GM18511 (cell line): ENCODE results near the gene ZDHHC21.
"Not testable (repeated sequence)": the region's sequence is repeated elsewhere in the genome, so short reads cannot be mapped to it uniquely, and the experiment has no call there.

ENCODE experiments used
- ATAC-seq: cut with Tn5 transposase; IDR thresholded peaks from one replicate; pipeline ENCODE4 v1.9.1; 2021; ENCODE audit warnings: mild to moderate bottlenecking, moderate library complexity; ENCODE audit not compliant: unreplicated experiment

Gene ZDHHC21

GRCh38 chr9:14686168-14686567 lies 7.1 kb downstream of the ZDHHC21 start:
- ATAC-seq, result no peak

DNA sequence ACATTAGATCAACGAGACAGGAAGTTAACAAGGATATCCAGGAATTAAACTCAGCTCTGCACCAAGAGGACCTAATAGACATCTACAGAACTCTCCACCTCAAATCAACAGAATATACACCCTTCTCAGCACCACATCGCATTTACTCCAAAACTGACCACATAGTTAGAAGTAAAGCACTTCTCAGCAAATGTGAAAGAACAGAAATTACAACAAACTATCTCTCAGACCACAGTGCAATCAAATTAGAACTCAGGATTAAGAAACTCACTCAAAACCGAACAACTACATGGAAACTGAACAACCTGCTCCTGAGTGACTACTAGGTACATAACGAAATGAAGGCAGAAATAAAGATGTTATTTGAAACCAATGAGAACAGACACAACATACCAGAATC lies 10.6 kb downstream of the ZDHHC21 start:
- ATAC-seq, result not testable (repeated sequence)

- ATAC-seq, result no peak
These were observed 14.5 kb downstream of the ZDHHC21 start for GRCh38 chr9:14678776-14679175.

GRCh38 chr9:14677872-14678271 lies 15.4 kb downstream of the ZDHHC21 start:
- ATAC-seq, result no peak

DNA sequence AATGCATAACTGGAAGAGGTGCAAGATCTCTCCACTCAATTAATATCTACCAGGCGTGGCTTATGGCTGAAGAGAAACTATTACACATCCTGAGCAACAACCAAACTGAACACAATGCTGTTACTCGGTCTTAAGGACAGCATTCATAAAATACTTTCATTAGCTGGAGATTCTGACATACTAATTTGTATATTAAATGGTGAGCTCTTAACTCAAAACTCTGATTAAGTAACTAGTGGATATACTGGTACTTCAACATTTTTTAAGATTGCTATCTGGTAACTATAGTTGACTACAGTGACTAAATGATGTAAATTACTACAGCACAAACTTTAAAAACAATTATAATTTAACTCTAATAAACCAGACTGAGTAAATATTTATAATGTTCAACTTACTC lies 15.8 kb downstream of the ZDHHC21 start:
- no peak for ATAC-seq

- no peak for ATAC-seq
These were observed 18.6 kb downstream of the ZDHHC21 start for GRCh38 chr9:14674630-14675029.

- no peak for ATAC-seq
These were observed 21.9 kb downstream of the ZDHHC21 start for GRCh38 chr9:14671377-14671776.

GRCh38 chr9:14670718-14671117 lies 22.5 kb downstream of the ZDHHC21 start:
- no peak for ATAC-seq

DNA sequence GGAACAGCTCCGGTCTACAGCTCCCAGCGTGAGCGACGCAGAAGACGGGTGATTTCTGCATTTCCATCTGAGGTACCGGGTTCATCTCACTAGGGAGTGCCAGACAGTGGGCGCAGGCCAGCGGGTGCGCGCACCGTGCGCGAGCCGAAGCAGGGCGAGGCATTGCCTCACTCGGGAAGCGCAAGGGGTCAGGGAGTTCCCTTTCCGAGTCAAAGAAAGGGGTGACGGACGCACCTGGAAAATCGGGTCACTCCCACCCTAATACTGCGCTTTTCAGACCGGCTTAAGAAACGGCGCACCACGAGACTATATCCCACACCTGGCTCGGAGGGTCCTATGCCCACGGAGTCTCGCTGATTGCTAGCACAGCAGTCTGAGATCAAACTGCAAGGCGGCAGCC lies 29.2 kb downstream of the ZDHHC21 start:
- not testable (repeated sequence) for ATAC-seq

DNA sequence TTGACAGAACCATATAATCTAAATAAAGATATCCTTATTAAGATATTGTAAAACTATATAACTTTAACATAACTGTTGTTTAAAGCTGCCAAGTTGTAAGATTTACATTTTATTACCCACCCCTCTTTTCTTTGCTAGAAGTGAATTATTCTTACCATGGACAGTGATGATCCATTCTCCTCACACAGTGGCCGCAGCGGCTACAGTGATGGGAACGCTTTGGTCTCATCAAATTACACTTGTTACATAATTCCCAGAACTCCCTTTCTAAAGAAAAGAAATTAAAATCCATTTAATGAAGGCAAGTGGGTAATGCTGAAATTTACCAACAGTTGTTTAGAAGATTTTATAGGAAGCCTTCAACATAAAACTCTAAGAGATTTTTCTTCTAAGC lies 31.2 kb downstream of the ZDHHC21 start:
- ATAC-seq, result no peak

DNA sequence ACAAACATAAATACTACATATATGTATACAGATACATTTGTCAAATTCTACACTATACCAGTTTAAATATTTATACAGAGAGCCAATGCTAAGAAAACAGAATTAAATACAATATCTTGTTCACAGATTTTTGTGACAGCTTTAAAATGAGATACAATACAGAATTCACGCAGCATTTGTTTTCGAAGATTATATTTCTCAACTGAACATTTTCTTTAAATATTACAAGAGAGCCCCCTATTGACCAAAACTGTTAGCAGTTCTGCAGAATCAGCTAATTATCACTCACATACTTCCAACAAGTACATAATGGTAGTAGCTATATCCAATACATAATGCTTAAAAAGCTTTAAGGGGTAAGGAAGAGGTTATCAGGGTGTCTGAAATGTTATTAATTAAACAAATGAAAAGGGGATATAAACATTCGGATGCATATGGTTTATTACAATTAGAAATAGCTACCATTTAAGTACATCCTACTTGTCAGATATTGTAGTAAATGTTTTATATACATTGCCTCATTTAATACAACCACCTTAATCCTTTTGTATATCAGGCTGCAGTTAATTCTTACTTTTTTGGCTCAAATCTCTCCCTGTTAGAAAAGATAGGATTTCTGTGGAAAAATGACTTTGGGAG lies 31.7 kb downstream of the ZDHHC21 start:
- no peak for ATAC-seq

GRCh38 chr9:14660721-14661120 lies 32.5 kb downstream of the ZDHHC21 start:
- no peak for ATAC-seq

DNA sequence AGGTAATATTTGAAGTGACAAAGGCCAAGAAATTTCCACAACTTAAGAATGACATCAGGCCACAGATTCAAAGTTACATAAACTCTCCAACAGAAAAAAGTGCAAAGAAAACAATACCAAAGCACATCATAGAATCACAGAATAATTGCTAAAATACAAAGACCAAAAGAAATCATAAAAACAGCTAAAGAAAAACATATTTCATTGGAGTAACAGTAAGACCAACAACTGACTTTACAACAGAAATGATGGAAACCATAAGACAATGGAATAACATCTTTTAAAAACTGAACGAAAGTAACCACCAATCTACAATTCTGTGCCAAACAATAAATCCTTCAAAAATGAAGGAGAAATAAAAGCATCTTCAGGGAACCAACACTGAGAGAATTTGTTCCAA lies 38.3 kb downstream of the ZDHHC21 start:
- ATAC-seq, result no peak

DNA sequence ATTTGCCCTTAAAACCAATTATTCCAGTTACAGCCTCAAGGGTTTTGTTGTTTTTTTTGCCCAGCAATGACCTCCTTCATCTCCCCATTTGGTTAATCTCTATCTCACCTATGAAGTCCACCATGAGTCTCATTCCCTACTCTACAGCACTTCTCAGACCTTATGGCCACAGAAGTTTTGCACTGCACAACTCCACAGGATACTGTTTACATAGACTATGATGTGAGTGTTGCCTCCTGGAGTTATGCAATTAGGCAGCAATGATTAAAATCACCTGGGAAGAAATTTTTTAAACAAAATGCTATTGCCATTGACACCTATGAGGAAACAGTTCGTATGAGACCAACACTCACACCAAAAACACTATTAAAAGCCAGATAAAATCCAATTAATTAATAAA lies 39.7 kb downstream of the ZDHHC21 start:
- ATAC-seq, result no peak

- no peak for ATAC-seq
These were observed 40.4 kb downstream of the ZDHHC21 start for GRCh38 chr9:14652729-14653377.

DNA sequence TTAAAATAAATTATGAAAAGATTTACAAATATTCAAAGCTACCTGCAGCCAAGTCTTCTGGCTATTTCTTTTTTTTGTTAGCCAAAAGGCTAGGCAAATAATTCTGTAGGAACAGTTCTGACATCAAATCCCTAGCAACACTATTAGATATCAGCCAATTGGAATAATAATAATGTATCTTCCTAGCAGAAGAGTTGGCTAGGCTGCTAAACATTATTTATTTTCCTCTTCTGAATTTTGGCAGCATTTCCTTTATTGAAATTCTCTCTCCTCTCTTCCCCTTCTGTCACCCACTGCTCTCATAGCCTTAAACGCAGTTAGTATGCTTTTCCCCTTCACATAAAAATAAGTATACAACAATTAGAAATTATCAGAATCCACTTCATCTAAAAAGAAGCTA lies 42.6 kb downstream of the ZDHHC21 start:
- ATAC-seq, result no peak

DNA sequence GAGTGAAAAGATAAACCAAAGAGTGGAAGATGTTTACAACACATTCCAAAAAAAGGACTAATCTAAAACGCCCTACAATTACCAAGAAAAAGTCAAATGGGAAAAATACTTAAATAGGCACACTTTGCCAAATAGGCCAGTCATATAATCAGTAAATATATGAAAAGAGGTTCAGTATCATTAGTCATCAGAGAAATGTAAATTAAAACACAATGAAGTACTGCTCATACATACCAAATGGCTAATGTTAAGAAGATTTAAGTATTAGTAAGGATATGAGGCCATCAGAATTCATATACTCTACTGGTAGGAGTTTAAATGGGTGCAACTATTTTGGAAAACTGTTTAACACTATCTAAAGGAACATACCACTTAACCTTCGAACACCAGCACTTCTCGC lies 47.6 kb downstream of the ZDHHC21 start:
- no peak for ATAC-seq

DNA sequence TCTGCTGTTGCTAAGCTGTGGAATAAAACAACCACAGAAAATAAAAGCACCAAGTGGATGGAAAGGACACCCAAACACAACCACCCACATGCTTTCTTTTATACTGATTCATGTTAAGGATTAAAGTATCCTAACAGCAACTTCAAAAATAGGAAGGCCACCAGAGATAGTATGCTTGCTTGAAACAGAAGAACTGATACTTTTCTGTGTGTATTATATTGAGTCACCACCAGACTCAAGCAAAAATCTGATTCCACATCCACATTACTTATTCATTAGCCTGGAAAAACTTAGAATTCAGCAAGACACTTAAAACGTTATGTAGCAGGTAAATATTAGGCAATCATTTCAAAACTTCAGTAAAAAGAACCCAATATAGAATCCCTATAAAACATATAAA lies 52.3 kb downstream of the ZDHHC21 start:
- no peak for ATAC-seq

- no peak for ATAC-seq
These were observed 52.9 kb downstream of the ZDHHC21 start for GRCh38 chr9:14640294-14640693.

DNA sequence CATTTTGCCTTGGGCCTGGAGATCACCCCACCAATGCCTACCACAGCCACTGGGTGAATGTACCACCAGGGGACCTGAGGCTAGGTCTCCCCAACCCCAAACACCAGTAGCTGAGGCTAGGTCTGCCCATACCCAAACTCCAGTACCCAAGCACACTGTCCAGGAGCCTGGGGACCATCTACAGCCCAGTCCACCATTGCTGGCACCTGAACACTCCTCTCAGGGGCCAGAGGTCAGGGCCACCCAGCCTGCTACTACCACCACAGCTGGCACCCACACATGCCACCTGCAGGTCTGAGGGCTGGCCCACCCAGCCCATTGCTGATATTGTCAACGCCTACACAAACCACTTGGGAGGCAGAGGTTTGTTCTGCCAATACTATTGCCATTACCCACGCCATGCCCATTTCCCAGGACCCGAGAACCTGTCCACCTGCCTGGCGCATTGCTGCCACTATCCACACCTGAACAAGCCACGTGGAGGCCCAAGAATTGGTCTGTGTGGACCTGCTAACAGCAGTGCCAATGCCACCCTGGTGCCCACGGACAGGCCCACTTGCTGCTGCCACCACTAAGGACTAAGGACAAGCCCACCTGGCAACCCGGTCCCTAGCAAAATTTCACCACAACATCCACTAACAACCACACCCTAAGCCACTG lies 59.2 kb downstream of the ZDHHC21 start:
- no peak for ATAC-seq

DNA sequence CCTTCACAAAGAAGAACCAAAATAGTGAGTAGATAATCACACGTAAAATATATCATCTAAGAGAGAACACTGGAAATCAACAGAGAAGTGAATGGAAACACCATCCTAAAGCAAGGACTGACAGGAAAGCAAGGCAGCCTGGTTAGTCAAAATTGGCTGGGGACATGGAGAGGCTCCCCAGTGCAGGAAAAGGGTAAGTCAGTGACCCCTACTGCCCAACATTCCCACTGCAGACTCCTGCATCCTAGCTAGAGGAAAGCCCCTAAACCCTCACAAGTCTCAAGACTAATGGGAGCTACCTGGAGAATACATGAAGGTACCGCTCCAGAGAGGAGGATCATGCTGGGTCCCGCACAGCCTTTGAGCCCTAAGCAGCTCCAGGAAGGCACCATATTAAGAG lies 60.1 kb downstream of the ZDHHC21 start:
- no peak for ATAC-seq

DNA sequence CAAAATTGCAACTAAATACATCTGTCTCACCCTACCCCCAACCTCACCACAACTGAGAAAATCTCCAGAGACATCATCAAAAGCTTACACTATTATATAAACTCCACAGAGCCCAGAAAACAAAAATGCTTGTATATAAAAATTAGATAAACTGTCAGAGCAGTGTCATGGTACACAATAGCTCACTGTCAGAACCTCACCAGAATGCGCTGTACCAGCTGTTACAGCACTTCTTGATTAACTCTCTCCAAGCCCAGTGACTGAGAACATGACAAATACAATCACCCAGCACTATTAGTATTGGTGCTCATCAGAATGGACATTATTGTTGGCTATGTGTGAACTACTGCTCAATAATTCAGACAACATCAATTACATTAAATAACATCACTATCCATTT lies 65.7 kb downstream of the ZDHHC21 start:
- no peak for ATAC-seq
